Activated CD8-positive, alpha-beta memory T cell treated with anti-CD3 and anti-CD28 coated beads for 36 hours (primary cell): ENCODE results near the gene PIGZ. TPM values are rescaled to one million over a fixed set of nuclear protein-coding genes. Genes with fewer than 3 reads are reported as not detected.
"Not testable (repeated sequence)": the region's sequence is repeated elsewhere in the genome, so short reads cannot be mapped to it uniquely, and the experiment has no call there.

Experiments used
- CTCF ChIA-PET: fragments of 350-600 bp; sonication (Branson Sonifier 250); formaldehyde crosslinking; loops from one replicate; lab custom pipeline; 2021; ENCODE audit warnings: antibody characterized with exemption; lab: Charles Lee
- POLR2A ChIA-PET: fragments of 350-600 bp; sonication (Branson Sonifier 250); formaldehyde crosslinking; loops from one replicate; lab custom pipeline; 2021; ENCODE audit warnings: antibody characterized with exemption; lab: Charles Lee
- total RNA-seq, 2 experiments: library from RNA; stranded (reverse); gene quantifications; one replicate each; pipeline ENCODE4 v1.2.3, GENCODE V29; 2021

The PIGZ gene
- total RNA-seq, 2 experiments from 2014 or later: 0.51 to 0.57 TPM

DNA sequence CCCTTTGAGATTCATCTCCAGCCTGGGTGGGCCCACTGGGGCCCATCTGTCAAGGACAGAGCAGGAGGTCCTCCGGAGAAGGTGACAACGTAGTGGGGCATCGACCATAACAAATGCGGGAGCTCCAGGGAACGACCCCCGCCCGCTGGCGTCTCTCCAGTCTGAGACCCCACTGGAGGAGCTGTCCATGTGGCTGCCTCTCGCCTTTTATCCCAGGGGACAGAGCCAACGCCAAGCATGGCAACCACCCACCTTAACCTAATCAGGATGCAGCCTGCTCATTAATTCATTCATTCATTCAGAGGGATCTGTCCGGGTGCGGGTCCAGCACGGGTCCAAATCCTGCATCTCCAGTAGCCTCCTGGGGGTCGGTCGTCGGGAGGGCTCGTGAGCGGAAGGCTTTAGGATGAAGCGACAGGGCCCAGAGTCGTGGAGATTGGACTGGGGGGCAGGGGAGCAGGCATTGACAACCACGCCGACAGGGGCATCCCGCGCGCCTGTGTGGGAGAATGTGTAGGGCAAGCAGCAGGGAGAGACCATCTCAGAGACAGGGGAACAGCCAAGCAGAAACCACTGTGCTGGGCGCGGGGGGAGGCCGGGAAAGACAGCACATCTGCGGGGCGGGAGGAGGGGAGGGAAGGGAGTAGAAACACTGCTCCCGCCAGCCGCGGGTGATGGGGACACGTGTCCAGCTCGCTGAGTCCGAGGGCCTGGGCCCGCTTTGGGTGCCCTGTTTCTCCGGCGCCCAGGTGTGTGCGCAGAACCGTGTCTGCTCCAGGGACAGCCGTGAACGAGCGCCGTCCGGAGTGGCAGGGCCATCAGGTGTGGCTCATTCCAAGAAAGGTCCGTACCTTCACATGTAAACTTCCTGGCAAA is 1.9 kb downstream of the PIGZ start:
- POLR2A ChIA-PET: no interaction called here
- CTCF ChIA-PET: no interaction called here

DNA sequence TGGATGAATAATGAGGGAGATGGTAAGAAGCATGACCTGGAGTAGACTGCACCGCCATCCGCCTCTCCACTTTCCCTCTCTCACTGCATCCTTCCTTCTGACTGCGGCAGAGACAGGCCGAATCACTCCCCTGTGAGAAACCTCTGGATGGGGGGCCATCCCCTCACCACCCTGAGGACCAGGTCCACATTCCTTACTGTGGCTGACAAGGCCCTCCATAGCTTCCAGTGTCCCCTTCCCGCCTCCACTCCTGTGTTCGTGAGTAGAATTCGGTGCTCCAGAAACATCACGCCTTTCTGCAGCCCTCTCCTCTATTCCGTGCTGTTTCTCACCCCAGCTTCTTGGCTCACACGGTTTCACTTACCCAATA is 2.8 kb downstream of the PIGZ start:
- CTCF ChIA-PET: no interaction called here
- POLR2A ChIA-PET: no interaction called here

DNA sequence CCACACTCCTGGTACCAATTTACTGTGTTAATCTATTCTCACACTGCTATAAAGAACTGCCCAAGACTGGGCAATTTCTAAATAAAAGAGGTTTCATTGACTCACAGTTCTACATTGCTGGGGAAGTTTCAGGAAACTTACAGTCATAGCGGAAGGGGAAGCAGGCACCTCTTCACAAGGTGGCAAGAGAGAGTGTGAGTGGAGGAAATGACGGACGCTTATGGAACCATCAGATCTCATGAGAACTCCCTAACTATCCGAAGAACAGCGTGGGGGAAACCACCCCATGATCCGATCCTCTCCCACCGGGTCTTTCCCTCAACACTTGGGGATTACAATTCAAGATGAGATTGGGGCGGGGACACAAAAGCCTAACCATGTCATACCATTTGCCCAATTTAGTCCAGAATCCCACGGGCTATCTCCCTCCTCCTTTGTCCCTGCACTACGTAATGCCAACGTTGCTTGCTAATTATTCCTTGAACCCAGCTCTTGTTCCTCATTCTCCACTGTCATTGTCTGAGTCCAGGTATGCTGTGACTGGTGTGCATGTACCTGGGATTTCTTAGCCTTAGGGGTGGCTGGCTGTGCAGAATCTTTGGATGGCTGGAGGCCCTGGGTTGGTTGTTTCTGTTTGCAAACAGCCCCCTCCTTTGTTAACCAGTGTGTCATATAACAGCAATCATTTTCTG is 3.4 kb downstream of the PIGZ start:
- POLR2A ChIA-PET: no interaction called here
- CTCF ChIA-PET: no interaction called here

DNA sequence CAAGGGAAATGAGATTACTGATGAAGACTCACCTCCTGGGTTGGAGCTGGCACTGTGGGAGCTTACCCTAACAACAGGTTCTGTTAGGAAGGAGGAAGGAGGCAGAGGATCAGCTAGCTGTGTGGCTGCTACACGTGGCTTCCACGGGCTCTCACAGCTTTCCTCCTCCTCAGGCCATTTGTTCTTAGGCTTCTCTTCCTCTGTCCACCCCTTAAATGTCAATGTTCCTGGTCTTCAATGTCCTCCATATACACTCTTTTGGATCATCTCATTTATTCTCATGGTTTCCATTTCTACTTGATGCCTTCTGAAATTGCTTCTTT is 5.0 kb downstream of the PIGZ start:
- CTCF ChIA-PET: no interaction called here
- POLR2A ChIA-PET: no interaction called here

GRCh38 chr3:196962930-196963630 is 5.6 kb downstream of the PIGZ start:
- POLR2A ChIA-PET: no interaction called here
- CTCF ChIA-PET: no interaction called here

GRCh38 chr3:196962108-196962929 is 6.3 kb downstream of the PIGZ start:
- ChIA-PET POLR2A (no interaction called here), CTCF (no interaction called here)

GRCh38 chr3:196954832-196955231 is 13.8 kb downstream of the PIGZ start:
- ChIA-PET CTCF (interaction anchor here (0.6 to 0.8 kb wide), 2 partner anchors 15 to 760 kb away, joined by 3 read pairs; no protein-coding TSS in a partner anchor), POLR2A (no interaction called here)

- ChIA-PET CTCF (interaction anchor here (1.0 to 1.7 kb wide), 2 partner anchors 9 to 18 kb away, joined by 4 to 5 read pairs; partner anchors contain the start of gene NCBP2), POLR2A (no interaction called here)
Observed at GRCh38 chr3:196951371-196951770, 17.3 kb downstream of the PIGZ start.

DNA sequence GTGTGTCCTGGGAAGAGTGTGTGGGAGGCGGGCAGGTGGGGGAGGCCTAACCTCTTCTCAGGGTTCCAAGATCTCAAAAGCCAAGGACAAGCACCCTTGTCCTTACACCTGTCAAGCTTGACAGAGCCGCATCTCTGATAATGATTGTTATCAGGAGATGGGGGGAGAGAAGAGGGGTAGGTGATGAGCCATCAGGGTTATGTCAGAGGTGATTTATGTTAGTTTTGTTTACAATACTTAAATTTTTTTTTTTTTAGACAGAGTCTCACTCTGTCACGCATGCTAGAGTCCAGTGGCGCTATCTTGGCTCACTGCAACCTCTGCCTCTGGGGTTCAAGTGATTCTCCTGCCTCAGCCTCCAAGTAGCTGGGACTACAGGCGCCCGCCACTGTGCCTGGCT is 18.9 kb downstream of the PIGZ start:
- POLR2A ChIA-PET: no interaction called here
- CTCF ChIA-PET: interaction anchor here (0.5 to 0.9 kb wide), 2 partner anchors 110 to 133 kb away, joined by 3 to 4 read pairs; no protein-coding TSS in a partner anchor

- ChIA-PET CTCF (interaction anchor here (0.5 to 0.9 kb wide), 2 partner anchors 110 to 133 kb away, joined by 3 to 4 read pairs; no protein-coding TSS in a partner anchor), POLR2A (no interaction called here)
Observed at GRCh38 chr3:196949285-196949619, 19.4 kb downstream of the PIGZ start.

DNA sequence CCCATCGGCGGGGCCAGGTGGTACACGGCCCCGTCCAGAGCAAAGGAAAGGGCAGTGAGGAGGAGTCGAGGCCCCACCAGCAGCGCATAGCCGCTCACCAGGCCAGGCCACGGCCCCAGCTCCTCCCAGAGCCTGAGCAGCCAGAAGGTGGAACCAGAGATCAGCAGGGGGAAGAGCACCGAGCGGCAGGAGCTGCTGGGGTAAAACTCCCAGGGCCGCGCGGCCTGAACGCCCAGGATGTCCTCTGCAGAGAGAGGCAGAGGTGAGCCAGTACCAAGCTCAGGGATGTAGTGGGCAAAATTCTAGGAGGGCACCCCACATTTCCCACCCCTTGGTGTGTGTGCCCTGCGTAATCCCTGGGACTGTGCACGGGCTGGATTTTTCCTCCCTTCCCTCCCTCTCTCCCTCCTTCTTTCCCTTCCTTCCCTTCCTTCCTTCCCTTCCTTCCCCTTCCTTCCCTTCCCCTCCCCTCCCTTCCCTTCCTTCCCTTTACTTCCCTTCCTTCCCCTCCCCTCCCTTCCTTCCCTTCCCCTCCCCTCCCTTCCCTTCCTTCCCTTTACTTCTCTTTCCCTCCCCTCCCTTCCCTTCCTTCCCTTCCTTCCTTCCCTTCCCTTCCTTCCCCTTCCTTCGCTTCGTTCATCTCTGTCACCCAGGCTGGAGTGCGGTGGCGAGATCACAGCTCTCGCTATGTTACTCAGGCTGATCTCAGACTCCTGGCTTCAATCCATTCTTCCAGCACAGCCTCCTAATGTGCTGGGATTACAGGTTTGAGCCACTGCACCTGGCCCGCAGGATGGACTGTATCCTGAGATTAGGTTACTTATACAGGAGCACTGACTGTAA is 20.0 kb downstream of the PIGZ start:
- ChIA-PET CTCF (no interaction called here), POLR2A (no interaction called here)

- ChIA-PET CTCF (no interaction called here), POLR2A (no interaction called here)
Observed at GRCh38 chr3:196947860-196948441, 20.7 kb downstream of the PIGZ start.

- CTCF ChIA-PET: interaction anchor here (0.6 to 1.0 kb wide), 2 partner anchors 19 to 687 kb away, joined by 3 read pairs; no protein-coding TSS in a partner anchor
- POLR2A ChIA-PET: no interaction called here
Observed at GRCh38 chr3:196947136-196947859, 21.3 kb downstream of the PIGZ start.

- POLR2A ChIA-PET: not testable (repeated sequence)
Observed at GRCh38 chr3:196944037-196944790, 24.4 kb downstream of the PIGZ start.

GRCh38 chr3:196942915-196943277 is 25.7 kb downstream of the PIGZ start:
- POLR2A ChIA-PET: interaction anchor here (2.5 to 2.7 kb wide), 2 partner anchors 26 to 75 kb away, joined by 19 to 24 read pairs; partner anchors contain the start of genes PIGZ and SENP5
- CTCF ChIA-PET: interaction anchor here (1.2 to 3.1 kb wide), 7 partner anchors 9 to 202 kb away, joined by 3 to 25 read pairs (median 7); partner anchors contain the start of genes PIGZ and SENP5

More at GRCh38 chr3:196944037-196944790, 24.4 kb downstream of the PIGZ start:
- CTCF ChIA-PET: not testable (repeated sequence)

DNA sequence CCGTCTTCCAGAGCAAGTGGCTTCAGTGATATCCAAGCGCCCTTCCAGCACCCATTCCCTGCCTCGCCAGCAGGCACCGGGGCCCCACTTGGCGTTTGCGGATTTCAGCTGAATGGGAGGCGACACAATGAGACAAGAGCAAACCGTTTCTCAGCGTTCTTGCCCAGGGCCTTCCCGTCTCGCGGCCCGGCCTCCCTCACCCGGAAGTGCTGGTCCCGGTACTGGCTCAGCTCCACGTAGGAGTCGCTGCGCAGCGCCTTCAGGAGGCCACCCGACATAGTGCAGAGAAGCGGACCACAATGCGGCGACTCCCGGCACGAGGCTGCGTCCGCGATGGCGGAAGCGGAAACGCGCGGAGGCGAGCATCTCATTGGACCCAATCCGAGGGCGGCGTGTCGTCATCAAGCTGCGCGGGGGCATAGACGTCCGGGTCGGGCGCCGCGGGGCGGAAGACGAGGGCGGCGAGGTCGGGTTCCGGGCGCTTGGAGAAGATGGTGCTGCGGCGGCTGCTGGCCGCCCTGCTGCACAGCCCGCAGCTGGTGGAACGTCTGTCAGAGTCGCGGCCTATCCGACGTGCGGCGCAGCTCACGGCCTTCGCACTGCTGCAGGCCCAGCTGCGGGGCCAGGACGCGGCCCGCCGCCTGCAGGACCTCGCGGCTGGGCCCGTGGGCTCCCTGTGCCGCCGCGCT is 26.3 kb downstream of the PIGZ start, which contains the start of gene NCBP2:
Gene NCBP2 (minus strand): TSS at position 303 of the 689 bp plus-strand sequence. CDS start 25 bp downstream, at position 278.
- POLR2A ChIA-PET: interaction anchor here (0.5 to 2.7 kb wide), 5 partner anchors 27 to 535 kb away, joined by 4 to 24 read pairs (median 6); partner anchors contain the start of genes PIGZ and SENP5
- CTCF ChIA-PET: interaction anchor here (0.6 to 3.1 kb wide), 11 partner anchors 9 to 373 kb away, joined by 3 to 25 read pairs (median 4); partner anchors contain the start of genes PIGZ and SENP5
